HG03060 (cell line): ENCODE measurements around the gene CD59.
"Not testable (repeated sequence)": the region's sequence is repeated elsewhere in the genome, so short reads cannot be mapped to it uniquely, and the experiment has no call there.

Experiments used
- ATAC-seq: cut with Tn5 transposase; IDR thresholded peaks from one replicate; pipeline ENCODE4 v1.9.1; 2021; ENCODE audit warnings: low read depth, moderate number of reproducible peaks; ENCODE audit not compliant: unreplicated experiment

CD59 gene

GRCh38 chr11:33670250-33671011 lies 65.8 kb downstream of the CD59 start:
- no peak for ATAC-seq

GRCh38 chr11:33669598-33670249 lies 66.5 kb downstream of the CD59 start:
- ATAC-seq = no peak

GRCh38 chr11:33668951-33669596 lies 67.1 kb downstream of the CD59 start:
- ATAC-seq = no peak

GRCh38 chr11:33668468-33668825 lies 67.8 kb downstream of the CD59 start:
- ATAC-seq = no peak

- ATAC-seq = no peak
Measured at GRCh38 chr11:33667819-33668467, 68.3 kb downstream of the CD59 start.

GRCh38 chr11:33665350-33666106 lies 70.7 kb downstream of the CD59 start:
- no peak for ATAC-seq

GRCh38 chr11:33664827-33665226 lies 71.4 kb downstream of the CD59 start:
- no peak for ATAC-seq

GRCh38 chr11:33664166-33664565 lies 72.1 kb downstream of the CD59 start:
- no peak for ATAC-seq

- no peak for ATAC-seq
Measured at GRCh38 chr11:33663121-33663520, 73.1 kb downstream of the CD59 start.

GRCh38 chr11:33661526-33661925 lies 74.7 kb downstream of the CD59 start:
- not testable (repeated sequence) for ATAC-seq

GRCh38 chr11:33660962-33661361 lies 75.3 kb downstream of the CD59 start:
- no peak for ATAC-seq

GRCh38 chr11:33659370-33660139 lies 76.7 kb downstream of the CD59 start:
- no peak for ATAC-seq

GRCh38 chr11:33658195-33658900 lies 77.9 kb downstream of the CD59 start:
- no peak for ATAC-seq

GRCh38 chr11:33657757-33658156 lies 78.5 kb downstream of the CD59 start:
- ATAC-seq = no peak

- ATAC-seq = no peak
Measured at GRCh38 chr11:33656768-33657167, 79.5 kb downstream of the CD59 start.

GRCh38 chr11:33655842-33656600 lies 80.2 kb downstream of the CD59 start:
- ATAC-seq = no peak

GRCh38 chr11:33654594-33654993 lies 81.6 kb downstream of the CD59 start:
- ATAC-seq = no peak
